Type B pancreatic cell (in vitro differentiated cells): ENCODE data around the gene MDN1. TPM values are rescaled to one million over a fixed set of nuclear protein-coding genes. Genes with fewer than 3 reads are reported as not detected.

ENCODE experiments used
- DNase-seq: peaks from one replicate; pipeline ENCODE4 v3.0.0; 2021; ENCODE audit warnings: mixed read lengths; ENCODE audit not compliant: unreplicated experiment; ENCODE audit errors: extremely low spot score
- H3K27ac Mint-ChIP-seq: 2 replicates; pipeline ENCODE4 v1.8.0; 2021; ENCODE audit warnings: mild to moderate bottlenecking, mixed read lengths
- H3K27me3 Mint-ChIP-seq: 2 replicates; pipeline ENCODE4 v1.8.0; 2021; ENCODE audit warnings: mixed read lengths
- H3K36me3 Mint-ChIP-seq: 2 replicates; pipeline ENCODE4 v1.8.0; 2021; ENCODE audit warnings: mixed read lengths
- H3K4me1 Mint-ChIP-seq: one replicate; pipeline ENCODE4 v1.8.0; 2021; ENCODE audit warnings: mixed read lengths; ENCODE audit not compliant: unreplicated experiment
- H3K4me3 Mint-ChIP-seq: 2 replicates; pipeline ENCODE4 v1.8.0; 2021; ENCODE audit warnings: mild to moderate bottlenecking, mixed read lengths
- H3K9me3 Mint-ChIP-seq: 2 replicates; pipeline ENCODE4 v1.8.0; 2021; ENCODE audit warnings: mixed read lengths
- CTCF ChIP-seq: fragments of 200-600 bp; sonication (generic); conservative IDR thresholded peaks from 2 replicates; pipeline ENCODE4 v1.5.0; 2021; ENCODE audit warnings: antibody characterized with exemption, mild to moderate bottlenecking
- total RNA-seq: library from RNA; stranded (reverse); gene quantifications from 2 replicates; pipeline ENCODE4 v1.2.1, GENCODE V29; 2021; ENCODE audit warnings: low replicate concordance

Gene MDN1
- total RNA-seq, 1 donor from 2014 or later: 43.1 TPM

DNA sequence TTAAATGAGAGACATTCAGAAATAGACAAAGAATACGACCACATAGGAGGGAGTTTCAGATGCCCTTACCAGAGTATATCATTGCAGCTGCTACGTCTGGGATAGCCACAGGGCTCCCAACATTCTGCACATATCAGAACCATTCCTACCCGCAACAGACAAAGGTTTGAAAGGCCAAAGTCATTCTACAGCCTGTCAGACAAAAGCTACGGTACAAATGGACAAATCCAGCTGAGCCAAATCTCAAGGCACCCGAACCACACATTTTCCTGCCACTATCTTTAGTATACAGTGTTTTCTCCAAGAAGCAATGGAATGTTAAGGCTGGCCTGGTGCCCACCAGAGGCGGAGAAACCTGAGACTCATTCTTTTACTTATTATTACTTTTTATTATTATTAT, 150.6 kb downstream of the MDN1 start:
- no peak for DNase-seq
- no peak for TF ChIP-seq CTCF
- no peaks in the 10 kb centered on the region for H3K9me3 Mint-ChIP-seq

DNA sequence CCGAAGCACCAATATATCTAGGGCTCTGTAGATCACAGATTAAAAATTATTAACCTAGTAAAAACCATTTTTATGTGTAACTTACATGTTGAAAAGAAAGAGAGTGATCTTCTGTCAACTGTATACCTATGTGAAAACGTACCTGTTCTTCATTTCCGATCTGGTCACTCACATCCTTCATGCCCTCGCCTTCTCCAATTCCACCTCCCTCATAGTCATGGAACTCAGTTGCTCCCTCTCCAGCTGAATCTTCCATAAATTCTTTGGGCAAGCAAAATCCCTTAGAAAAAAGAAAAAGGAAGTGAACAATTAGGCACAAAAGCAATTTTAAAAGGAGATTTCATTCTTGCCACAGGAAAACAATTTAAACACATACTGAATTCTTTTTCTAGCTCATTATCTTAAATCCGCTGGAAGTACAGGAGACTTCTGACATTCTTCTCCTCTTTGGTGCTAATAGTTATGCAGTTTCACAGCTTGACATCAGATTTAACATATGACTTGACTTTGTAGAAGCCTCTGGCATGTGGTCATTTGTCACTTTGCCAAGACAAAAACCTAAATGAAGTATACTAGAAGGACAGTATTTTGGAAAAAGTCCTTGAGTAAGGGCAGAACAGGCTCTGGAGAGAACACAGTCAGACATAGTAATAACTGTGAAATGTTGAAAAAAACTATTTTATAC, 151.6 kb downstream of the MDN1 start:
- H3K27me3 Mint-ChIP-seq: no peaks in the 10 kb centered on the region
- DNase-seq: no peak
- H3K4me3 Mint-ChIP-seq: no peak overlapping the region
- TF ChIP-seq CTCF: no peak
- peaks cover under 1% of the 10 kb centered on the region for H3K9me3 Mint-ChIP-seq
- H3K36me3 Mint-ChIP-seq: peaks cover 32% of the 10 kb centered on the region
- no peak overlapping the region for H3K27ac Mint-ChIP-seq
- no peaks in the 10 kb centered on the region for H3K4me1 Mint-ChIP-seq

More for the DNA sequence above, 150.6 kb downstream of the MDN1 start:
- Mint-ChIP-seq H3K36me3 (peaks cover 32% of the 10 kb centered on the region), H3K4me3 (no peak overlapping the region), H3K4me1 (no peaks in the 10 kb centered on the region), H3K27me3 (no peaks in the 10 kb centered on the region), H3K27ac (no peak overlapping the region)

DNA sequence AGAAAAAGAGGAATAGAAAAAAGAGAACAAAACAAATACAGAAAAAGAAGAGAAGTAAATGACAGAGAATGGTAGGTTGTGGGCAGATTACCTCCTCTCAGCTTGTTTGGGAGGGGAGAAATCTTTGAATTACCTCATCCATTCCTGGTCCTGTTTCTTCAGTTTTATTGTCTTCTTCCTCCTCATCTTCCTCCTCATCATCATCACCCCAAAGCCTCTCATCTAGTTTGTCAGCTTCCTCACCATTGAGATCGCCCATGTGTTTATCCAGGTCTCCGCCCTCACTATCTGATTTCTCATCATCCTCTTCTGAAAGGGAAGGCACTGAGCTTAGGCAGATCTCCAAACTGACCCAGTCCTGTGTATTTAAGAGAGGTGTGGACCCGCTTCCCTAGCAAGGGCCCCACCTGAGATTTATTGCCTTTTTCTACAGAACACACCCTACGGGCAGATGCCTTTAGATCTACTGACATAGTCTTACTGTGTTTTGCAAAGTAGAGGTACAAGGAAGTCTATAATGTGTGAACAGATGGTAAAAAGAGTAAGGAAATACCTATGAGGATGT, 156.9 kb downstream of the MDN1 start:
- Mint-ChIP-seq H3K4me3 (no peak overlapping the region), H3K36me3 (peaks cover 26% of the 10 kb centered on the region), H3K9me3 (peaks cover 4% of the 10 kb centered on the region), H3K27me3 (no peaks in the 10 kb centered on the region), H3K27ac (peak overlapping the region; percentile 57), H3K4me1 (no peaks in the 10 kb centered on the region)
- no peak for DNase-seq
- no peak for TF ChIP-seq CTCF

DNA sequence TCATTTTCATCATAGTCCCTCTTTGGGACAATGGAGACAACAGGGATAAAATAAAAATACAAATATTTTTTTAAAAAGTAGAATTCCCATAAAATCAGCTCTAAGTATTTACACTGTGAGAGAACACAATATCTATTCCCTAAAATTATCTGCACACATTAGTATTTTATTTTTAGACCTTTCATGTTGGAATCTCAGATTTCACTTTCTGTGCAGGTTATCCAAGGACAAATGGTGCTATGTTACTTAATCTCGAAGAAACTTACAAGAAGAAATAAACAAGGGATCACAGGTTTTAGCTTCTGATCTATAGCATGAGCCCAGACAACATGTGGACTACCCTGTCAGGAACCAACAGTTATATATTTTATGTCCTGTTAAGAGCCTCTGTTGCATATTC, 158.0 kb downstream of the MDN1 start:
- H3K36me3 Mint-ChIP-seq: peaks cover 32% of the 10 kb centered on the region
- TF ChIP-seq CTCF: no peak

DNA sequence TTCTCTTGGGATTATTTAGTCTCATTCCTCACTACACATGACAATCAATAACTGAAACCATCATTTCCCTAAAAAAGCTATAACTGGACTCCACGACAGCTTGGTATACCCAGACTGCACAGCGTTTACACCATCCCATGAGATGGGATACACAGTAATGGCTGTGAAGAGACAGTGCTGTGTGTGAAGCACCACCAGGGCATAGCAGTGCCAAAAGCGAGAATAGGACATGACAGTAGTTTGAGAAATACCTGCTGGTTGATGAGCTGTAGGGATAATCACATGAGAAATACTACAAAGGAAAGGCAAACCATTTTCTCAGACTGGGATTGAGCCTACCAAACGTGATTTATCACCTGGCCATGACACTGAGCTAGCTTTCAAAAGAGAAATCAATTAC, 158.6 kb downstream of the MDN1 start:
- Mint-ChIP-seq H3K4me1 (no peaks in the 10 kb centered on the region), H3K27me3 (no peaks in the 10 kb centered on the region), H3K9me3 (peaks cover 4% of the 10 kb centered on the region), H3K4me3 (no peak overlapping the region), H3K36me3 (peaks cover 32% of the 10 kb centered on the region), H3K27ac (no peak overlapping the region)
- TF ChIP-seq CTCF: no peak
- DNase-seq: no peak

More for the DNA sequence above, 158.0 kb downstream of the MDN1 start:
- no peaks in the 10 kb centered on the region for H3K4me1 Mint-ChIP-seq
- H3K27me3 Mint-ChIP-seq: no peaks in the 10 kb centered on the region
- no peak overlapping the region for H3K4me3 Mint-ChIP-seq
- no peak for DNase-seq
- no peak overlapping the region for H3K27ac Mint-ChIP-seq
- H3K9me3 Mint-ChIP-seq: peaks cover 4% of the 10 kb centered on the region
